Mesenchymal stem cell (in vitro differentiated cells and primary cell): ENCODE measurements around the gene SH2D2A.

Source experiments
- DNase-seq: peaks from one replicate; pipeline ENCODE4 v3.0.0-alpha.2; 2013
- H2AFZ ChIP-seq: one replicate; pipeline ENCODE4 v1.6.1; 2013; ENCODE audit warnings: low read depth, mild to moderate bottlenecking, control low read depth, inconsistent platforms, low read length, moderate library complexity
- H2AK5ac ChIP-seq: 2 replicates; pipeline ENCODE4 v1.6.1; 2013; ENCODE audit warnings: low read length, moderate library complexity, mild to moderate bottlenecking, inconsistent platforms; ENCODE audit not compliant: severe bottlenecking
- H2BK120ac ChIP-seq: one replicate; pipeline ENCODE4 v1.6.1; 2013; ENCODE audit warnings: low read depth, mild to moderate bottlenecking, inconsistent platforms, low read length, moderate library complexity
- H2BK12ac ChIP-seq, 2 experiments: one replicate each; pipeline ENCODE4 v1.6.1; 2013; ENCODE audit warnings: inconsistent platforms in 2 of 2, low read length in 2 of 2, mild to moderate bottlenecking in 2 of 2, moderate library complexity in 2 of 2, control low read depth in 1 of 2
- H2BK15ac ChIP-seq: one replicate; pipeline ENCODE4 v1.6.1; 2013; ENCODE audit warnings: mild to moderate bottlenecking, low read depth, inconsistent platforms; ENCODE audit not compliant: poor library complexity, severe bottlenecking
- H2BK5ac ChIP-seq: 2 replicates; pipeline ENCODE4 v1.6.1; 2013; ENCODE audit warnings: low read depth, mild to moderate bottlenecking, low read length, control low read depth, inconsistent platforms; ENCODE audit not compliant: poor library complexity, severe bottlenecking
- H3K14ac ChIP-seq, 2 experiments: one replicate each; pipeline ENCODE4 v1.6.1; 2013; ENCODE audit warnings: inconsistent platforms in 2 of 2, low read length in 2 of 2, control low read depth in 1 of 2, mild to moderate bottlenecking in 1 of 2, moderate library complexity in 1 of 2
- H3K18ac ChIP-seq, 2 experiments: one replicate each; pipeline ENCODE4 v1.6.1; 2013; ENCODE audit warnings: inconsistent platforms in 2 of 2, low read length in 2 of 2, control low read depth in 1 of 2, low read depth in 1 of 2, mild to moderate bottlenecking in 1 of 2
- H3K23ac ChIP-seq, 2 experiments: one replicate each; pipeline ENCODE4 v1.6.1; 2013; ENCODE audit warnings: inconsistent platforms in 2 of 2, low read length in 2 of 2, mild to moderate bottlenecking in 2 of 2, moderate library complexity in 2 of 2, control low read depth in 1 of 2
- H3K27ac ChIP-seq: 2 replicates; pipeline ENCODE4 v1.5.1; 2013; ENCODE audit warnings: mild to moderate bottlenecking, moderate library complexity, low read length, control low read depth, inconsistent platforms; ENCODE audit not compliant: poor library complexity, severe bottlenecking
- H3K27me3 ChIP-seq, 2 experiments: 2 replicates each; pipeline versions ENCODE4 v1.6.1 to v1.7.0; 2013; ENCODE audit warnings: low read length in 2 of 2, mild to moderate bottlenecking in 2 of 2, moderate library complexity in 2 of 2, control low read depth in 1 of 2, inconsistent platforms in 1 of 2; ENCODE audit not compliant: control insufficient read depth in 1 of 2, insufficient read depth in 1 of 2
- H3K36me3 ChIP-seq, 2 experiments: 2 replicates each; pipeline versions ENCODE4 v1.6.1 to v1.7.0; 2013; ENCODE audit warnings: low read length in 2 of 2, control low read depth in 1 of 2, inconsistent platforms in 1 of 2, low read depth in 1 of 2, mild to moderate bottlenecking in 1 of 2; ENCODE audit not compliant: insufficient read depth in 2 of 2, control insufficient read depth in 1 of 2
- H3K4ac ChIP-seq, 2 experiments: one replicate each; pipeline ENCODE4 v1.6.1; 2013; ENCODE audit warnings: inconsistent platforms in 2 of 2, low read length in 2 of 2, mild to moderate bottlenecking in 2 of 2, moderate library complexity in 2 of 2, control low read depth in 1 of 2, low read depth in 1 of 2
- H3K4me1 ChIP-seq: 2 replicates; pipeline ENCODE4 v1.6.1; 2013; ENCODE audit warnings: low read depth, low read length, control low read depth; ENCODE audit not compliant: control insufficient read depth, insufficient read depth
- H3K4me2 ChIP-seq: 2 replicates; pipeline ENCODE4 v1.6.1; 2013; ENCODE audit warnings: low read length, mild to moderate bottlenecking, inconsistent platforms; ENCODE audit not compliant: poor library complexity, severe bottlenecking
- H3K4me3 ChIP-seq, 2 experiments: 2 replicates each; pipeline versions ENCODE4 v1.5.1 to v1.7.0; 2013; ENCODE audit warnings: low read length in 2 of 2, mild to moderate bottlenecking in 2 of 2, control low read depth in 1 of 2, low read depth in 1 of 2; ENCODE audit not compliant: insufficient read depth in 1 of 2
- H3K79me1 ChIP-seq: replicated peaks from 2 replicates; pipeline ENCODE4 v1.6.1; 2013; ENCODE audit warnings: mild to moderate bottlenecking, control low read depth, low read length, inconsistent platforms; ENCODE audit not compliant: poor library complexity, severe bottlenecking
- H3K9ac ChIP-seq: 2 replicates; pipeline ENCODE4 v1.7.0; 2013; ENCODE audit warnings: mild to moderate bottlenecking, low read length, moderate library complexity
- H3K9me3 ChIP-seq: 2 replicates; pipeline ENCODE4 v1.7.0; 2013; ENCODE audit warnings: mild to moderate bottlenecking, low read length; ENCODE audit not compliant: control insufficient read depth
- H4K8ac ChIP-seq: one replicate; pipeline ENCODE4 v1.6.1; 2013; ENCODE audit warnings: inconsistent platforms, mild to moderate bottlenecking, low read length, moderate library complexity
- H4K91ac ChIP-seq: one replicate; pipeline ENCODE4 v1.6.1; 2013; ENCODE audit warnings: mild to moderate bottlenecking, low read length, inconsistent platforms
- WGBS: methylation state at CpG from one replicate; pipeline ENCODE4 v1.1.7; 2013; ENCODE audit warnings: mixed read lengths; 5-methylcytosine and 5-hydroxymethylcytosine counted together

The SH2D2A gene

DNA sequence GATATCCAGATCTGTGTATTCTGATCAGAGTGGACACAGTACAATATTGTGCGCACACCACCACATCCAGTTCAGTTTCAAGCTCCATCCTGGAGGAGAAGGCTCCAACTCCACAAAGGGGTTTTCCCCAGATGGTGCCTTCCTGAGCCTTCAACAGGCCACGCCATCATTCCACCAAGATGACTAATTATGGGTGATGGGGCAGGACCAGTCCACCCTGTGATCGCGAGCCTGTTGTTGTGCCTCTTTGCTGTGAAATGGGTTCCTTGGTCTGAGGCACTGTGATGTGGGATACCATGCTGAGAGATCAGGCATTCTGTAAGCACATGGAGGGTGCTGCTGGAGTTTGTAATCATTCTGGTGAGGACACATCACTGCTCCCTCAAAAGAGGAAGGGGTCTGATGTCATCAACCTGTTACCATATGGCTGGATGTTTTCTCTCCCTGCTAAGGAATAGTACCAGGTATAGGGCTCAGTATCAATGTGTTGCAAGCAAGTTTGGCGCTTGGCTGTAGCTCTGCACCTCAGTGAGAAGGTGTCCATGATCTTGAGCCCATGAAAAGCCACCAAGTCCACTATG lies 6.7 kb upstream of the SH2D2A start:
- Histone ChIP-seq H3K27me3 (peaks cover 0 to 31% of the 10 kb centered on the region in 2 experiments), H3K4me2 (no peak overlapping the region), H2AFZ (no peak overlapping the region), H3K23ac (no peak overlapping the region), H3K9me3 (no peaks in the 10 kb centered on the region), H3K27ac (no peak overlapping the region), H3K4ac (no peak overlapping the region), H2AK5ac (no peak overlapping the region), H2BK12ac (no peak overlapping the region), H3K9ac (no peak overlapping the region), H2BK120ac (no peak overlapping the region), H3K4me3 (no peak overlapping the region), H2BK15ac (no peak overlapping the region), H3K36me3 (no peaks in the 10 kb centered on the region), H3K18ac (no peak overlapping the region), H4K91ac (no peak overlapping the region), H3K14ac (no peak overlapping the region), H4K8ac (no peak overlapping the region), H2BK5ac (no peak overlapping the region), H3K4me1 (peaks cover under 1% of the 10 kb centered on the region), H3K79me1 (no peaks in the 10 kb centered on the region)
- no peak for DNase-seq
- WGBS, result 91% methylated on average over 5 of the region's 5 CpGs

DNA sequence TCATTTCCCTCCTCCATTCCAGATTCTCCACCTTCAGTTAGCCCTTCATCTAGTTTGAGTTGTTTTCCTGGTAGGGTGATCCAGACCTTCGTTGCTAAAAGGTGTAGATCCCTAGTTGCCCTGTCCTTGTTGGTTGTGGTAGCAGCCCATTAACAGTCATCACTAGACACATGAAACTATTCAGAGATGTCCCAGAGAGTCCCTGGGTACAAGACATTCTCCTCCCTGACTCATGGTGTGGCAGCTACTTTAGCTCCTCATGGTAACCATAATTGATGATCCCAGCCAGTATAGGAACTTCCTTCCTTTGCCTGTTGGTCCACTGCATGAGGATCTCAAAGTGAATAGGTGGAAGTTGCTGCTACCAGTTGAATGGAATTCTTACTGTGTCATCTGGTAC lies 6.0 kb upstream of the SH2D2A start:
- Histone ChIP-seq H3K9me3 (no peaks in the 10 kb centered on the region), H2BK5ac (no peak overlapping the region), H3K27me3 (peaks cover 0 to 29% of the 10 kb centered on the region in 2 experiments), H3K9ac (no peak overlapping the region), H3K4me3 (no peak overlapping the region), H2BK120ac (no peak overlapping the region), H2BK12ac (no peak overlapping the region), H2AFZ (no peak overlapping the region), H3K14ac (no peak overlapping the region), H3K36me3 (no peaks in the 10 kb centered on the region), H3K4ac (no peak overlapping the region), H3K27ac (no peak overlapping the region), H2AK5ac (no peak overlapping the region), H4K91ac (no peak overlapping the region), H3K23ac (no peak overlapping the region), H3K4me2 (no peak overlapping the region), H3K4me1 (no peaks in the 10 kb centered on the region), H3K18ac (no peak overlapping the region), H2BK15ac (no peak overlapping the region), H3K79me1 (no peaks in the 10 kb centered on the region), H4K8ac (no peak overlapping the region)
- WGBS, result 64% methylated on average over 1 of the region's 1 CpG
- DNase-seq, result no peak

DNA sequence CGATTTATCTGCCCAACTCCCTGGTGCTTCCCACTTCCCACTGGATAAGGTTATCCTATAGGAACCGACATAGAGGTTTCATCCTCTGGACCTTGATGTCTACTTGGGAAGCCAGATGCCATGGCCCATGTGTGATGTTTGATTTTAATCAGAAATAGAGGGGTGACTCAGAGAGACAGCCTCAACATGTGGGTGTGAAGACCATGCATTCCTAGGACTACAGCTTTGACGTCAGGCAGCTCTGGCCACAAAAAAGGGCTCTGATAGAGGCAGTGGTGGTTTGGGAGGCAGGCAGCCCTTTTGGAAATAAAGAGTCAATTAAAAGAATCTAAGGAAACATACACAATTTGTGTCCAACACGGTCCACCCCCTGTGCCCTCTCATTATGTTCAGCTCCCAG lies 5.2 kb upstream of the SH2D2A start:
- Histone ChIP-seq H2AK5ac (no peak overlapping the region), H3K18ac (no peak overlapping the region), H4K91ac (no peak overlapping the region), H2BK120ac (no peak overlapping the region), H3K9ac (no peak overlapping the region), H2BK12ac (no peak overlapping the region), H3K4ac (no peak overlapping the region), H3K4me1 (no peaks in the 10 kb centered on the region), H4K8ac (no peak overlapping the region), H3K14ac (no peak overlapping the region), H3K4me3 (no peak overlapping the region), H3K9me3 (no peaks in the 10 kb centered on the region), H3K27ac (no peak overlapping the region), H2BK15ac (no peak overlapping the region), H3K27me3 (peaks cover 0 to 32% of the 10 kb centered on the region in 2 experiments), H3K4me2 (no peak overlapping the region), H2AFZ (no peak overlapping the region), H3K79me1 (no peaks in the 10 kb centered on the region), H3K23ac (no peak overlapping the region), H2BK5ac (no peak overlapping the region), H3K36me3 (no peaks in the 10 kb centered on the region)
- 77% methylated on average over 4 of the region's 4 CpGs for WGBS
- DNase-seq, result no peak

DNA sequence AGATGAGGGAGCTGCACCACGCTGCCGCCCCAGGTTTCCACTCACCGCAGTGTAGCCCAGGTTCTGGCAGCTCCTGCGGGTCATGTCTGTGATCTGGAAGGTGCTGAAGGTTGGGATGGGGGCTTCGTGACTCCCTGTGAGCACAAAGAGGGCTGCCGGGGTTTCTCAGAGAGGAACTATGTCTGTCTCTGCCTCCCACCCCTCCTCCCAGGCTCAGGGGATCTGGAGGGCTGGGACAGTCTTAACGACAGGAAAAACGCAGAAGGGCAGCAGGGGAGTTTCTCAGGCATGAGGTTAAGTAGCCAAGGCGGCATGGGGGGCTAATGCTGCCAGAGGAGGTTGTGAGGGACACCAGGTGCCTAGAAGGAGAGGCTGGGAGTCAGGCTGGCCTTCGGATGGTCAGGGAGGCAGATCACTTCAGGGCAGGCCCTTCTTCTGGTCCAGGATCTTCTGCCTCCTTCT lies 656 bp downstream of the SH2D2A start:
- Histone ChIP-seq H4K91ac (no peak overlapping the region), H3K4me3 (no peak overlapping the region), H3K4me1 (peaks cover 18% of the 10 kb centered on the region), H3K36me3 (no peaks in the 10 kb centered on the region), H3K18ac (peak overlapping the region in 1 of 2 experiments; percentile 4), H2BK5ac (no peak overlapping the region), H3K4ac (no peak overlapping the region), H3K27me3 (peaks cover 8 to 27% of the 10 kb centered on the region in 2 experiments), H4K8ac (no peak overlapping the region), H3K79me1 (no peaks in the 10 kb centered on the region), H3K27ac (no peak overlapping the region), H2BK120ac (no peak overlapping the region), H2BK15ac (no peak overlapping the region), H3K23ac (no peak overlapping the region), H3K9ac (peak overlapping the region; percentile 1), H3K9me3 (no peaks in the 10 kb centered on the region), H2BK12ac (no peak overlapping the region), H2AFZ (no peak overlapping the region), H2AK5ac (no peak overlapping the region), H3K4me2 (no peak overlapping the region), H3K14ac (no peak overlapping the region)
- no peak for DNase-seq
- 65% methylated on average over 8 of the region's 10 CpGs for WGBS
